SU-DHL-6 (cell line): ENCODE data around the gene SMIM1.

Source experiments
- H2AFZ ChIP-seq: fragments of 200-600 bp; sonication (generic); 2 replicates; pipeline ENCODE4 v1.6.1; 2014; ENCODE audit warnings: low read depth, mild to moderate bottlenecking, moderate library complexity, mixed read lengths, antibody characterized with exemption, low read length; ENCODE audit not compliant: severe bottlenecking
- H3F3A ChIP-seq: fragments of 200-600 bp; shearing (Covaris generic); 2 replicates; pipeline ENCODE4 v1.6.0; 2016; ENCODE audit warnings: antibody characterized with exemption, mild to moderate bottlenecking; ENCODE audit not compliant: insufficient read depth
- H3K27ac ChIP-seq: fragments of 200-600 bp; sonication (generic); 2 replicates; pipeline ENCODE4 v1.5.1; 2016; ENCODE audit warnings: low read depth, mild to moderate bottlenecking, low read length, moderate library complexity, mixed read lengths
- H3K27me3 ChIP-seq: fragments of 200-600 bp; sonication (generic), shearing (Covaris generic); 2 replicates; pipeline ENCODE4 v1.6.0; 2014; ENCODE audit warnings: mild to moderate bottlenecking, low read length
- H3K36me3 ChIP-seq: fragments of 200-600 bp; sonication (generic); 2 replicates; pipeline ENCODE4 v1.6.1; 2014; ENCODE audit warnings: mild to moderate bottlenecking, low read length, mixed read lengths
- H3K4me2 ChIP-seq: fragments of 300-600, 200-600 bp; shearing (Covaris generic), sonication (generic); 2 replicates; pipeline ENCODE4 v1.6.0; 2014; ENCODE audit warnings: low read length, low read depth, mild to moderate bottlenecking; ENCODE audit not compliant: poor library complexity, severe bottlenecking
- H3K4me3 ChIP-seq: fragments of 200-600 bp; sonication (generic); 2 replicates; pipeline ENCODE4 v1.5.1; 2014; ENCODE audit warnings: antibody characterized with exemption, low read length, mild to moderate bottlenecking, mixed read lengths; ENCODE audit not compliant: insufficient read depth, poor library complexity, severe bottlenecking
- H3K79me2 ChIP-seq: fragments of 200-600 bp; sonication (generic); 2 replicates; pipeline ENCODE4 v1.6.1; 2014; ENCODE audit warnings: mild to moderate bottlenecking, low read length, moderate library complexity; ENCODE audit not compliant: insufficient read depth
- H3K9ac ChIP-seq: fragments of 200-600 bp; sonication (generic); 2 replicates; pipeline ENCODE4 v1.7.0; 2014; ENCODE audit warnings: mild to moderate bottlenecking, low read length
- H3K9me2 ChIP-seq: fragments of 200-600 bp; sonication (generic); replicated peaks from 2 replicates; pipeline ENCODE4 v1.6.1; 2014; ENCODE audit warnings: low read length; ENCODE audit not compliant: insufficient read depth
- H3K9me3 ChIP-seq: fragments of 200-600 bp; sonication (generic); 2 replicates; pipeline ENCODE4 v1.6.1; 2014; ENCODE audit warnings: low read length, mixed read lengths; ENCODE audit not compliant: insufficient read depth
- H4K20me1 ChIP-seq: fragments of 200-600 bp; sonication (generic); 2 replicates; pipeline ENCODE4 v1.6.1; 2014; ENCODE audit warnings: low read depth, mild to moderate bottlenecking, antibody characterized with exemption, low read length, moderate library complexity, mixed read lengths
- CTCF ChIP-seq: fragments of 200-600 bp; sonication (generic); IDR thresholded peaks from one replicate; pipeline ENCODE4 v1.5.1; 2017; ENCODE audit warnings: antibody characterized with exemption, mild to moderate bottlenecking, low read length, moderate library complexity; ENCODE audit not compliant: insufficient read depth, poor library complexity, severe bottlenecking
- EZH2phosphoT487 ChIP-seq: fragments of 200-600 bp; sonication (generic), shearing (Covaris generic); conservative IDR thresholded peaks from 2 replicates; pipeline ENCODE4 v1.6.1; 2018; ENCODE audit warnings: mild to moderate bottlenecking, antibody characterized with exemption, low read length, moderate library complexity, mixed read lengths

Gene SMIM1

GRCh38 chr1:3729594-3730542 is 42.7 kb upstream of the SMIM1 start:
- no peaks in the 10 kb centered on the region for H3K9me3 ChIP-seq
- no peak overlapping the region for H3K4me2 ChIP-seq
- H3K4me3 ChIP-seq = no peak overlapping the region
- H4K20me1 ChIP-seq = no peaks in the 10 kb centered on the region
- H3K9ac ChIP-seq = no peak overlapping the region
- H3K36me3 ChIP-seq = no peaks in the 10 kb centered on the region
- no peak overlapping the region for H2AFZ ChIP-seq
- TF ChIP-seq EZH2phosphoT487 (no peak), CTCF (no peak)
- no peak overlapping the region for H3K27ac ChIP-seq
- H3K9me2 ChIP-seq = no peaks in the 10 kb centered on the region
- no peaks in the 10 kb centered on the region for H3K79me2 ChIP-seq
- no peaks in the 10 kb centered on the region for H3K27me3 ChIP-seq
- no peaks in the 10 kb centered on the region for H3F3A ChIP-seq

- Histone ChIP-seq H3K79me2 (no peaks in the 10 kb centered on the region), H3K4me2 (no peak overlapping the region), H3K36me3 (no peaks in the 10 kb centered on the region), H3K4me3 (no peak overlapping the region), H3K27ac (no peak overlapping the region), H3K9me3 (no peaks in the 10 kb centered on the region), H3K27me3 (no peaks in the 10 kb centered on the region), H4K20me1 (no peaks in the 10 kb centered on the region), H3K9me2 (no peaks in the 10 kb centered on the region), H2AFZ (no peak overlapping the region), H3K9ac (no peak overlapping the region), H3F3A (no peaks in the 10 kb centered on the region)
- TF ChIP-seq CTCF (no peak), EZH2phosphoT487 (no peak)
Measured at GRCh38 chr1:3730543-3731247, 41.9 kb upstream of the SMIM1 start.

- Histone ChIP-seq H4K20me1 (no peaks in the 10 kb centered on the region), H3K9ac (no peak overlapping the region), H3K36me3 (no peaks in the 10 kb centered on the region), H3F3A (no peaks in the 10 kb centered on the region), H3K4me2 (no peak overlapping the region), H3K9me3 (no peaks in the 10 kb centered on the region), H3K4me3 (no peak overlapping the region), H3K9me2 (no peaks in the 10 kb centered on the region), H3K79me2 (no peaks in the 10 kb centered on the region), H3K27me3 (no peaks in the 10 kb centered on the region), H3K27ac (no peak overlapping the region), H2AFZ (no peak overlapping the region)
- TF ChIP-seq EZH2phosphoT487 (no peak), CTCF (no peak)
Measured at GRCh38 chr1:3731583-3732433, 40.7 kb upstream of the SMIM1 start.
